Testis (tissue), 2 donors: ENCODE data around the gene HMCES.

Experiments
- POLR2A ChIP-seq: fragments of 450-650 bp; IDR thresholded peaks from one replicate; pipeline ENCODE4 v1.6.1; 2017; ENCODE audit warnings: antibody characterized with exemption, mild to moderate bottlenecking, moderate library complexity
- TF ChIP-seq, protein P1 (sequence below), 3 experiments: fragments of 450-650 bp in 2 of 3; fragments of 200-600 bp in 1 of 3; sonication (generic) in 1 of 3; IDR thresholded peaks; one replicate each; pipeline ENCODE4 v1.5.1; 2016 to 2019; ENCODE audit warnings: antibody characterized with exemption in 3 of 3, mild to moderate bottlenecking in 2 of 3, moderate library complexity in 1 of 3

GRCh38 chr3:129257609-129258008 lies 21.1 kb upstream of the HMCES start:
- no peak for TF ChIP-seq POLR2A
- TF ChIP-seq, protein P1, sequence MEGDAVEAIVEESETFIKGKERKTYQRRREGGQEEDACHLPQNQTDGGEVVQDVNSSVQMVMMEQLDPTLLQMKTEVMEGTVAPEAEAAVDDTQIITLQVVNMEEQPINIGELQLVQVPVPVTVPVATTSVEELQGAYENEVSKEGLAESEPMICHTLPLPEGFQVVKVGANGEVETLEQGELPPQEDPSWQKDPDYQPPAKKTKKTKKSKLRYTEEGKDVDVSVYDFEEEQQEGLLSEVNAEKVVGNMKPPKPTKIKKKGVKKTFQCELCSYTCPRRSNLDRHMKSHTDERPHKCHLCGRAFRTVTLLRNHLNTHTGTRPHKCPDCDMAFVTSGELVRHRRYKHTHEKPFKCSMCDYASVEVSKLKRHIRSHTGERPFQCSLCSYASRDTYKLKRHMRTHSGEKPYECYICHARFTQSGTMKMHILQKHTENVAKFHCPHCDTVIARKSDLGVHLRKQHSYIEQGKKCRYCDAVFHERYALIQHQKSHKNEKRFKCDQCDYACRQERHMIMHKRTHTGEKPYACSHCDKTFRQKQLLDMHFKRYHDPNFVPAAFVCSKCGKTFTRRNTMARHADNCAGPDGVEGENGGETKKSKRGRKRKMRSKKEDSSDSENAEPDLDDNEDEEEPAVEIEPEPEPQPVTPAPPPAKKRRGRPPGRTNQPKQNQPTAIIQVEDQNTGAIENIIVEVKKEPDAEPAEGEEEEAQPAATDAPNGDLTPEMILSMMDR (IDR thresholded peaks at IDR 0.05) = no peak
